ENCODE results near the gene BROX.
"Not testable (repeated sequence)": the region's sequence is repeated elsewhere in the genome, so short reads cannot be mapped to it uniquely, and the experiment has no call there.

BROX gene, protein sequence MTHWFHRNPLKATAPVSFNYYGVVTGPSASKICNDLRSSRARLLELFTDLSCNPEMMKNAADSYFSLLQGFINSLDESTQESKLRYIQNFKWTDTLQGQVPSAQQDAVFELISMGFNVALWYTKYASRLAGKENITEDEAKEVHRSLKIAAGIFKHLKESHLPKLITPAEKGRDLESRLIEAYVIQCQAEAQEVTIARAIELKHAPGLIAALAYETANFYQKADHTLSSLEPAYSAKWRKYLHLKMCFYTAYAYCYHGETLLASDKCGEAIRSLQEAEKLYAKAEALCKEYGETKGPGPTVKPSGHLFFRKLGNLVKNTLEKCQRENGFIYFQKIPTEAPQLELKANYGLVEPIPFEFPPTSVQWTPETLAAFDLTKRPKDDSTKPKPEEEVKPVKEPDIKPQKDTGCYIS

DNA sequence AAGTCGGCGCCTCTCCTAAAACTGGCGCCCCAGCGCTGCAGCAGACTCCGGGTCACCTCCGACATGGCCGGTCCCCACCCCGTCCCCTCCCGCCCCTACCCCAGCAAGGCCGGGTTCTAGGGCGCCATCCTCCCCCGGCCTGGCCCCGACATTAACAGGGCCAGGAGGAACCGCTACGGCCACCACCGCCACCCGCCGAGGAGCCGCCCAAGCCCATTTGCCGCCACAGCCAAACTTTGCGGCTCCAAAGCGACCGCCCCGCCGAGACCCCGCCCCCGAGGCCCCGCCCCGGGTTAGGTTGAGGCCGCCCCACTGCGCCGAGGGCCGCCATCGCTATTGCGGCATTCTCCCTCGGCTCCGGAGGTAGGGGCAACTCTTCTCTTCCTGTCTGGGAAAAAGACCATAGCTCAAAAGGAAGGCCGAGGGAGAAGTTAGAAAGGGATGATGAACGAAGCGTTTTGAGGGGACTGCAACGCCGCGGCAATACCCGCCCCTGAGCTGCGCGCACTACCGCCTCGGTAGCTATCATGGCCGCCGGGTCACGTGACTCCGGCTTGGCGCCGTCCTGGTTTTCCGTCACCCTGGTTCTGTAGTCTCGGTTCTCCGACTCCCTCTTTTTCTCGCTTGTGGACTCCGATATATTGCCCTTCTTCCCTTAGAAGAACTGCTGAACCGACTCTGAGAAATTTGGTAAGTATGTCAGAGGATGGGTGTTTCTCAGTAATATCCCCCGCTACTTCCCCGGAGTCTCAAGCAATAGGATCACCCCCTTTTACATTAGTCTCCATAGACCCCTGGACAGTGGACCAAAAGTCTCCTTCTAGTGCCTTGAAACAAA lies at the start of gene BROX, which contains the start of gene AIDA:
Gene BROX (plus strand): TSS at position 312 of the 838 bp plus-strand sequence. CDS start 3,136 bp downstream, outside the sequence.
Gene AIDA (minus strand): TSS at position 239 of the 838 bp plus-strand sequence. CDS start 174 bp downstream, at position 65.
- peak; percentile 97 for DNase-seq

DNA sequence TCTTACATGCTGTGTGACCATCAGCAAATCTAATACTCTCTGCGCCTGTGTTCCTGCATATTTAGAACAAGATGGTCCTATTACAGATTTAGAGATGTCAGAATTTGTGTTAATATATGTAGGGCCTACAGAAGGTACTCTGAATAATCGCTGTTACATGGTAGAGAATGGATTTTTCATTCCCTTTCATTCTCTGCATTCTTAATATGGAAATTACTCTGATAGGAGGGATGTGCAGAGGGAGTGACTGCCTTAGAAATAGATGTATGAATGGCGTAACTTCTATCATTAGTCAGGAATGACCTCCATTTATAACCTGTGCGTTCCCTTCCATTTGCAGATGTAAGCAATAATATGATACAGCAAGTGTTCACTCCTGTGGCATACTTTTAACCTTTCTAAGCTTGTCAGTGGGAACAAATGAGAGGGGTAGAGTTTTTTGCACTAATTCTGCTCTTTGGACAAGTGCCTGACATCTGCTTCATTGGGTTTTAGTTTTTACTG lies 48.9 kb upstream of the BROX start:
- no peak for DNase-seq

DNA sequence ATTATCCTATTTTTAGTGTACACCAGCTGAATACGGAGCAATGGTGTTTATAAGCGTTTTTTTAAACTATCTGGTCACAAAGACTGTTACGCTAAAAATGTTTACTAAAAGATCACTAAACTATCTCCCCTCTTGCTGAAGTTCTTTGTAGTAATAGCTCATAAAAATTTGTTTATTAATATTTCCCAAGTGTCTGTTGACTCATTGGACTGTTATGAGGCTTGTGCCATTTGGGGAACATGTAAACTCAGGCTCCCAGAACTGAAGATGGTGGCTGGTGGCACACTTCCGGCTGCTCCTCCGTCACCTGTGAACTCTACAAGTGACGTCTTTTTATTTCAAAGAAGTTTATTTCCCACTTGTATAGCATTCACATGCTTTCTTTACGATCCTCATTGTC lies 46.4 kb upstream of the BROX start:
- DNase-seq = no peak

DNA sequence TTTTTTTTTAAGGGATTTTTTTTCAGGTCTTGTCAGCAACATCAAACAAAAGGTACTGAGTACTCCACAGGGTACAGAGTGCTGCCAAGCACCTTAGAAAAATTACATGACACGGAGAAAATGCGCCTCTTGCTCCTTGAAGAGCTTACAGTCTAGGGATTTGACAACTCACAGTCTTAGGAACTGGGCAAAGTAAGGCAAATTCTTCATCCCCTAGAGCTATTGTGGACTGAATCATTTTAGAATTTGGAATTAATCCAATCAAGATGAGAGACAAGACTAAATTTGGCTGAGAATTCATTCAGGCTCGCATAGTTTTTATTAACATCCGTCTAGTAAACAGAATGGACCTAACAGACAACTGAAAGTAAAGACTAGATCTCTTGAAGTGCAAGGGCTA lies 44.2 kb upstream of the BROX start:
- DNase-seq = not testable (repeated sequence)

DNA sequence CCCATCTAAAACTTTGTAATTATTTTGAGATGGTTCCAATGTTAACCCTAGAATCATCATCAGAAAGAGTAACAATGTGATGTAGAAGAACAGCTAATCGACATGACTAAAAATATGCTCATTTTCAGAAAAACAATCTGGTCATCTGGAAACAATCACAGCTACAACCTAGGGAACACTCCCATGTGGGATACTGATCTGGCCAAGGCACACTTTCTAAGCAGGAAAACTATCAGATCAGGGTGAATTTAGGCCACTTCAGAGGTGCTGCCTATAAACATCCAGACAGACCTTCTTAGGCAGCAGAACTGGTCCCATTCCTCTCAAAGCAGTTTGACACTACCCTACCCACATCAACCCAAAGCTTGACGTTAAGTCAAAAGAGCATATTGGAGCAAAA lies 43.3 kb upstream of the BROX start:
- not testable (repeated sequence) for DNase-seq

DNA sequence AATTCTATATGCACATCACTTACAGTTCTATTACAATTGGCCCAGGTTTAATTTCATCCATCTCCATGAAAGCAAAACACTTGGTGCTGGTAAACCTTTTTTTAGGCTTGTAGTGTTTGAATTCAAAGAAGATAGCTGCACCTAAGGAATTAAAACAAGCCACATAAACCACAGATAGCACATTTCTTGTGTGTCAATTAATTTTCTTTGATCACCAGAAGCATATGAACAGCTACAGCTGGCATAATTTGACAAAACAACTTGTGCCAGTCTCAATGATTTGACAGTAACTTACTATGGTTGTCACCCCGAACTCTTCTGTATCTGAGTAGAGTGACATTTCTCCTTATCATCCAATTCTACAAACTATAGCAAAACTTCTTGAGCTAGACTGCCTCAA lies 42.3 kb upstream of the BROX start:
- no peak for DNase-seq

DNA sequence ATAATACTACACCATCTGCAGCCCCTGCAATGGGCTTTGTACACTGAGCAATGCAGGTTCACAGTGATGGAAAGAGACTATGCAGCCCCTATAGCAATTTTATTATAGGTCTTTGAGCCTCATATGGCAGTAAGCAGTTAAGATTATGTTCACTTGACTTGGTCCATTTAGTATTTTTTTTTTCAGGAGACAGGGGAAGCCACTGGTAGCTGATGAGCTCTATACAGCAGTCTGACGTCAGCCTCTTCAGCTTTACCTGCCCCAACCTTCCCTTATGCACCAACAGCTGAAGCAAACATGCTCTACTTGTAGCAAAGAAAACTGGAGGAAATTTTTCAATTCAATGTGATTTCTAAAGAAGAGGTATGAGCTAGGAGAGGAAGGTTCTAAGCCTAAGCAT lies 32.3 kb upstream of the BROX start:
- no peak for DNase-seq

DNA sequence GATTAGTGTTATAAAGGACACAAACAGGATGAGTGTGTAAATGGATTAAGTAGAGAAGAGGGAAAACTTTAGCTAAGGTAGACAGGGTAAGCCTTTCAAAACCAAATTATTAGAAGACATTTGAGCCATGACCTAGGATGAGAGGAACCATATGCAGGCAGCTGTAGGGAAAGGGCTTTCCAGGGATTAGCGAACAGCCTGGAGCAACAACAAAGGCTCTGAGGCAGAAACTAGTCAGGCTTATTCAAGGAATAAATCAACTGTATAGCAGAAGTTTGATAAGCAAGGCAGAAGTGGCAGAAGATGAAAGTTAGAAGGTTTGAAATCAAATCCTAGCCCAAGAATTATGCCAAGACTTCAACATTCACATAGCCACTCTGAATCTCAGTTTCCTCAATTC lies 21.3 kb upstream of the BROX start:
- no peak for DNase-seq

DNA sequence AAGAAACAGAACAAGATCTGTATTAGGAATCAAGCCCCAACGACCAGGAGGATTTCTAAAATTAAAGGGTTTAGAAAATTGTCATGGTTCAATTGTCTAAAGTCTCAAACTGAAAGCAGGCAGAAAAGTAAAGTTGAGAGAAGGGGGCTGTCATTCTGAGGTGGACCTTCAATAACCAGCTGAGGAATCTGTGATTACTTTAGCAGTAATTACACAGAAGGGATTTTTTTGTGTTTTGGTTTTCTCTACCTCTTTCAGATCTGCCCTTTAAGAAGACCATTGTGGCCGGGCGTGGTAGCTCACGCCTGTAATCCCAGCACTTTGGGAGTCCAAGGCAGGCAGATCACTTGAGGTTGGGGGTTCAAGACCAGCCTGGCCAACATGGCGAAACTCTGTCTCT lies 17.4 kb upstream of the BROX start:
- DNase-seq = no peak

DNA sequence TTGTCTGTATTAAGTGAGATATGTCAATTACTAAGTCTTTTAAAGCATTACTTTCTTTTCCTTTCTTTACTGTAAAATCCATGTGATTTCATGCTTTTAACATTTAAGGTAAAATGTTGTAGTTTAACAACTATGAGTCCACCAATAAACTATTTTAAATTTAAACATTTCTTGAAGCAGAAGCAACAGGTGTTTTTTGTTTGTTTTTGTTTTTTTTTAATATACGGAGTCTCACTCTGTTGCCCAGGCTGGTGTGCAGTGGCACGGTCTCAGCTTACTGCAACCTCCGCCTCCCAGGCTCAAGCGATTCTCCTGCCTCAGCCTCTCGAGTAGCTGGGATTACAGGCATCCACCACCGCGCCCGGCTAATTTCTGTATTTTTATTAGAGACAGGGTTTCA lies 15.6 kb upstream of the BROX start:
- DNase-seq = no peak

DNA sequence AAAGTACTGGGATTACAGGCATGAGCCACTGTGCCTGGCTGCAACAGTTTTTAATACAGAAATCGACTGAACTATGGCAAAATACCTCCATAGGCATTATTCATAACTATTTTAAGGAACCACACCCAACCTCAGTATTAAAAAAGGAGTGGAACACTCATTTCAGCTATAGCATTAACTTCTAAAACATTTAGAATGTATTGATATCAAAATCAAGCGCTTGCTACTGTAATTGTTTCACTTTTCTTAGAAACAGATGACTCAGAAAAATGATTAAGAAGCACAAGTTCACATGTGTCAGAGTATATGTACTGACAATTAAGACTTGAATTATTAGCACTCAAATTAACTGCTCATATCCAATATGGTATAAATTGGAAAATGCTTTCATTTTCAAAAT lies 15.2 kb upstream of the BROX start:
- no peak for DNase-seq

DNA sequence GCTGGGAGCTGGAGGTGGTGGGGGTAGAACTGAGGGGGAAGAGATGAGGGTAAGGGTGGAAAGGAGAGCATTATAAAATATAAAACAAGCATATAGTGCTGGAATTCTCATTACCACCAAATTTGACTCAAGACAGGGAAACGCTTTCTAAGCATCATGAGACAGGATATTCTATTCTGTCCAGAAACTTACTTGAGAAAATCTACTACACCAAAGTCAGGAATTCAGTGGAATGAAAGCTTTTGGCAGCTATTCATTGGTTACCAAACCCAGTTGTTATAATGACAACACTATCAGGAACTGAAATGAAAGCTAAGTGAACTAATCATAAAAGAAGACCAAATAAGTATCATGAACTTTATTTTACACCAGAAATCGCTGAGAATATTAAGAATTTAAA lies 14.5 kb upstream of the BROX start:
- DNase-seq = no peak

DNA sequence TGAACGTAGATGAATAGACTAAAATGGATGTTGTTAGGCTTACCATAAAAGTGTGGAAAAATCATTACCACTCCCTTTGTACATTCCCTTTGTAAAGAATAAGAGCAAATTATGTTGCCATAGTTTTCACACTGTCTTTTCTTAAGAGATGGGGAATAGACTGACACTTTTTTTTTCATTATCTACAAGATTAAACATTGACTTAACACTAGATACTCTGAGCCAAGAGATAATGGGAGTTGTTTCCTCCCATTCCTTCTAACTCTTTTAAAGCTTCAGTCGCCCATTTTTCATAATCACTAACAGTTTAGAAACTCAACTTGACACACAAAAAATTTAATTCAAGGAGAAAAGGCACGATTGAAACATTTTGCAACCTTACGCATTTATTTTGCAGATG lies 10.2 kb upstream of the BROX start:
- DNase-seq = no peak

DNA sequence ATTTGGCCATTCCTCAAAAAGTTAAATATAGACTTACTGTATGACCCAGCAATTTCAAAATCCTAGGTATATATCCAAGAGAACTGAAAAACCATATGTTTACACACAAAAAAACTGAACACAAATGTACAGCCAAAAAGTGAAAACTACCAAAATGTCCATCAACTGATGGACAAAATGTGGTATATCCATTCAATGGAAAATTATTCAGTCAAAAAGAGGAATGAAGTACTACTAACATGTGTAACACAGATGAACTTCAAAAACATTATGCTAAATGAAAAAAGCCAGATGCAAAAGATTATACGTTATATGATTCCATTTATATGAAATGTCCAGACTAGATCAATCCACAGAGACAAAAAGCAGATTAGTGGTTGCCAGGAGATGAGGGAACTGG lies 8.1 kb upstream of the BROX start:
- no peak for DNase-seq

DNA sequence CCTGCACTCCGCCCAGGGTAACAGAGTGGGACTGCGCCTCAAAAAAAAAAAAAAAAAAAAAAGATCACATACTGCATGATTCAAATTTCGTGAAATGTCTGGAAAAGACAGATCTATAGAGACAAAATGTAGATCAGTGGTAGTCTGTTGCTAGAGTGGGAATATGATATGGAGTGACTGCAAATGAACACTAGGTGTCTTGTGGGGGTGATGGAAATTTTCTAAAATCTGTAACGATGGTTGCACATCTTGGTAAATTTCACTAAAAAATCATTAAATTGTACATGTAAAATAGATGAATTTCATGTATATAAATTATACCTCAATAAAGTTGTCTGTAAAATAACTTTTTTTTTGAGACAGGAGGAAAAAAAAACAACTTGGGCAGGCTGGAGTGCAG lies 5.5 kb upstream of the BROX start:
- no peak for DNase-seq

DNA sequence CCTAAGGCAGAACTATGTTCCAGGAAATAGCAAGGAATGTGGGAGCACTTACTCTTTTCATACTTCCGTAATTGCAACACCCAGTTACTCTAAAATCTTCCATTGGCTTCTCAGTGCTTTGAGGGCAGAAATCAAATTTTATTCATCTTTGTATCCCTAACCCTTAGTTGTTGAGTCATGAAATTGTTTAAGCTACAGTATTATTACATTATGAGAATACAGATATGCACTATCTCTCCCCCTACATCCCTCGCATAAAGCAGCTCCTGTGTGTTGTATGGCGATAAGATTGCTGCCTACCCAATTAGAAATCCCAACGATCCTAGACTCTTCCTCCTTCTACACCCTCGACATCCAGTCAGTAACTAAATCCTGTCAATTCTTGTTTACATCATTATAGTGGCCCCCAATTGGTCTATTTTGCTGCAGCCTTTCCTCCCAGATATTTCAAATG lies 2.6 kb upstream of the BROX start:
- no peak for DNase-seq

DNA sequence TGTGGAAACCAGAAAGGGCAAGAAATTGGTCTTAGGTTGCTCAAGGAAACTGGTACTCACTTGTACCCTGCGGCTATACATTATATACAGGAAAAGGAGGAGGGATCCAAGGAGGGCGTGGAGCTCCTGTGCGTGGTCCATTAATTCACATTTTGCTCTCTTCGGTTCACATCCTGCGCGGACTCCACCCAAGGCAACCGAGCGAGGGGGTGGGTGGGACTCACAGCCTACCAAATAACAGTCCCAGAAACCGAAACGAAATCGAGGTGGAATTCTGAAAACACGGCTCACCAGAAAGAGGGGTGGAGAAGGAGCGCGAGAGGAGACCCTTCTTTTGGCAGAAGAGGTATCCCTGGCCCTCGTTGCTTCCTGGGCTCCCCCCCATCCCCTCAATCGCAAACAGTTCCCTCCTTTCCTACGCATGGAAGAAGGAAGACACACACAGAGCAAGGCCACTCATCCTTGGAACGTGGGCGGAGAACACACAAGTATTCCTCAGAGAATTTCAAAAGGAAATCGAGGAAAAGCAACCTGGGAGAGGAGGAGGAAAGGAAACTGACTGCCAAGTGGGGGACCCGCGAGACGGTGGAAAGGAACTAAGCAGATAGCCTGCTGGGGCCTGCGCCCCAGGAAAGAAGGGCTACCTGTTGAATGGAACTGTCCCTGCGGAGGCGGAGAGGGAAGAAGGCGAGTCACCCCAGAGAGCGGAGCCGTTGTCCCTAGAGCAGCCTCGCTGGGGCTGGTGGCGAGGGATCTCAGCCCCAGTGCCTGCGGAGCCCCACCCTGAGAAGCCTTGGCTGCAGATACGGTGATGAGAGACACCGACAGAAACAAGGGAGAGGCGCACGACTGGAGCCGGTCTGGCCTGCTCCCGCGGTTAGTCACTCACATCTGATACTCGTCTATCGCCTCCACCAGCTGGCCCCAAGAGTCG lies 778 bp upstream of the BROX start:
- DNase-seq = peak; percentile 74

DNA sequence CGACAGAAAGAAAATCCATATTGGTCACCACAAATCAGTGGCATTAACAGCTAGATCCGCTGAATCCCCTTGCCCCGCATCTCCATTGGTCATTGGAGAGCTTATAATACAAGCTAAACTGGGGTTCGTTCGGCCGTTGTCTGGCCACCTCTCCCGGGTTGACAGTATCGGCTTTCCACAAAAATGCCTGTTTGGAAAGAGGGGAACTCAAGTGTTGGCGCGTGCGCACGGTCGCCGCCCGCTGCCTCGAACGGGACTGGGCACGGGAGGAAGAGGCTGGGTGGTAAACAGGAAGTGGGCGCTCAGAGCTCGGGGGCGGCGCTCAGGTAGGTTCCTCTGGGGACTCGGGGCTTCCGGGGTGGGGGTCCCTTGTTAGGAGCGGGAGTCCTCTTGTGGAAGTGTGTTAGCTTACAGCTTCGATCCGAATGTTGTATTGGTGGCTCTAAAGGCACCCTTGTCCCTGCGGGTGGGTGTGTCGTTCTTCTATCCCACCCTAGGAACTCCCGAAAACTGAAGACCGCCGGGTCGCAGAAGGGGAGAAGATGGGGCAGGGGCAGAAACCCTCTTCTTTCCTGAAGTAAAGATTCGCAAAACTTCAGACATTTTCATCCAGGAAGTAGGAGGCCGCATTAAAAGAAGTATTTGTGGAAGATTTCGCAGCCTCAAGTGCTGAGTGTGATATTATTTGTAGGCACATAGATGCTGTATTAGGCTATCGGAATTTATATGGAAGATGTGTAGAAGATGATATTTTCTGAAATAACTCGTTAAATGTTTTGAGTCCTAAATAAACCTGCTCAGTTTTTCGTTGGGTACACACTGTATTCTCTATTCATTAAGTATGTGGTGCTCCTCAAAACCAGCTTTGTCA lies 962 bp downstream of the BROX start:
- DNase-seq = peak; percentile 97

DNA sequence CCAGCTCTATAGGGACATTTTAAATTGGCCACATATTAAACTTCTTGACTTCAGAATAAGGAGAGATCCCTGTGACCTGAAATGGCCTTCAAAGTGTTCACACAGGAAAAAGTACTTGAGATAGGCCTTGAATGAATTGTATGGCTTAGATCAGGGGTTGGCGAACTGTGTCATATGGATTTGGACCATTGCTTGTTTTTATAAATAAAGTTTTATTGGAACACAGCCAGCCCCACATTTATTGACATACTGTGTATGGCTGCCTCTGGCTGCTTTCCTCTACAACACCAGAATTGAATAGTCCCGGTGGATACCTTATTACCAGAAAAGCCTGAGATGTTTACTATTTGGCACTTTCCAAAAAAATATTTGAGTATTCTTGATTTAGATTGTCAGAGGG lies 4.0 kb downstream of the BROX start:
- no peak for DNase-seq

DNA sequence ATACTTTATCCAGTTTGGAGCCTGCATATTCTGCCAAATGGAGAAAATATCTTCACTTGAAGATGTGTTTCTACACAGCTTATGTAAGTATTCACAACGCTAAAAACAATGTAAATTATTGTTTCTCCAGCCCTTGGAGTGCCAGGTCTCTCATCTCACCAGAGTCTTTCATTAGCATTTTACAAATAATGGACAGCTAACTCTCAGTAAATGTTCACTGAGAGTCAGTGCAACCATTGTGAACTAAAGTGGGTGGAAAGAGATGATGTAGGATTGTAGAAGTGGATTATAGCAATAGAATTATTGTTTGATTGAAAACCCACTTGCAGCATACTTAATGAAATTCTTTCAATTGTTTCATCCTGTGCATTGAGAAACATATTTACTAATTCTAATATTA lies 16.4 kb downstream of the BROX start:
- DNase-seq = no peak

DNA sequence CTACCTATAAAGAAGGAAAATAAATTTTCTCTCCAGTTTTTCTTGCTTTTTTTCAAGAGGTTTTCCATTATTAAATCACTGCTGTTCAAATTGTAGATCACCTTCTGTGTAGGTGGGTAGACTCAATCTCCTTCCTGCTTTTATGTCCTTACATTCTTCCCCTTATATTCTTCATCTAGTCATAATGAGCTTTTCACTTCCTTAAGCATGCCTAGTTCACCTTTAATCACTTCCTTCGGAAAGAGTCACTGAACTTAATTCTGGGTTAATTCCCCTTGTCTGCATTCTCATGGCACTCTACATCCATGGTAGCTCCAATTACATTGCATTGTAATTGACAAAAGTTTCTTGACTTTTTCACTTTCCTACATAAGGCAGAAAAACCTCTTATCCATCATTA lies 18.5 kb downstream of the BROX start:
- no peak for DNase-seq

Measured in NCI-H1092 treated with DMSO at 0.1 percent for 48 hours (cell line).